Endodermal cell (in vitro differentiated cells): ENCODE results near the gene ZSWIM6. TPM values are rescaled to one million over a fixed set of nuclear protein-coding genes. Genes with fewer than 3 reads are reported as not detected.

ENCODE experiments used
- DNase-seq: peaks from one replicate; pipeline ENCODE4 v3.0.0-alpha.2; 2017
- H3K27ac ChIP-seq: 2 replicates; pipeline ENCODE4 v1.5.1; 2013; ENCODE audit warnings: mild to moderate bottlenecking, low read depth, low read length, moderate library complexity
- H3K27me3 ChIP-seq: 2 replicates; pipeline ENCODE4 v1.6.1; 2013; ENCODE audit warnings: mild to moderate bottlenecking, low read length, moderate library complexity; ENCODE audit not compliant: insufficient read depth, control insufficient read depth, poor library complexity, severe bottlenecking
- H3K36me3 ChIP-seq: 2 replicates; pipeline ENCODE4 v1.7.0; 2013; ENCODE audit warnings: mild to moderate bottlenecking, low read length, moderate library complexity; ENCODE audit not compliant: control insufficient read depth, insufficient read depth
- H3K4me1 ChIP-seq: one replicate; pipeline ENCODE4 v1.7.0; 2013; ENCODE audit warnings: low read length; ENCODE audit not compliant: control insufficient read depth, insufficient read depth
- H3K4me3 ChIP-seq: 2 replicates; pipeline ENCODE4 v1.5.1; 2013; ENCODE audit warnings: mild to moderate bottlenecking, low read length, moderate library complexity
- H3K9ac ChIP-seq: 2 replicates; pipeline ENCODE4 v1.6.1; 2013; ENCODE audit warnings: mild to moderate bottlenecking, low read length, moderate library complexity; ENCODE audit not compliant: poor library complexity, severe bottlenecking; ENCODE audit errors: extremely low read depth
- H3K9me3 ChIP-seq: 2 replicates; pipeline ENCODE4 v1.6.1; 2013; ENCODE audit warnings: mild to moderate bottlenecking, low read length, moderate library complexity; ENCODE audit not compliant: control insufficient read depth
- H3K27ac Mint-ChIP-seq: 2 replicates; pipeline ENCODE4 v1.8.0; 2020; ENCODE audit warnings: mixed read lengths
- H3K27me3 Mint-ChIP-seq: 2 replicates; pipeline ENCODE4 v1.8.0; 2021; ENCODE audit warnings: mild to moderate bottlenecking, mixed read lengths; ENCODE audit not compliant: insufficient read depth
- H3K36me3 Mint-ChIP-seq: 2 replicates; pipeline ENCODE4 v1.8.0; 2020; ENCODE audit warnings: low read depth, mixed read lengths
- H3K4me1 Mint-ChIP-seq: 2 replicates; pipeline ENCODE4 v1.8.0; 2020; ENCODE audit warnings: mixed read lengths
- H3K4me3 Mint-ChIP-seq: 2 replicates; pipeline ENCODE4 v1.8.0; 2020; ENCODE audit warnings: mild to moderate bottlenecking, moderate library complexity, mixed read lengths
- H3K9me3 Mint-ChIP-seq: 2 replicates; pipeline ENCODE4 v1.8.0; 2020; ENCODE audit warnings: mild to moderate bottlenecking, mixed read lengths
- whole genome bisulfite sequencing, 2 experiments: methylation state at CpG; one replicate each; pipeline versions ENCODE4 v1.1.5 to v1.1.7; 2013; ENCODE audit warnings: missing lambda C conversion rate in 2 of 2, mixed read lengths in 1 of 2; ENCODE audit not compliant: insufficient coverage in 1 of 2, insufficient read length in 1 of 2; 5-methylcytosine and 5-hydroxymethylcytosine counted together
- total RNA-seq, 2 donors: library from RNA; stranded (reverse); fragmentation: NEBNext Ultra II Directional in 1 of 2; extraction: Animal tissue kit (Norgen Biotek cat#: 25700) in 1 of 2; gene quantifications; 2 replicates in 1 of 2; 3 replicates in 1 of 2; pipeline ENCODE4 v1.2.1, GENCODE V29; 2021
- TF ChIP-seq, protein P1 (sequence below): fragments of 200-600 bp; sonication (generic); conservative IDR thresholded peaks from 2 replicates; pipeline ENCODE4 v1.5.0; 2021; ENCODE audit warnings: antibody characterized with exemption, mild to moderate bottlenecking

The ZSWIM6 gene
- total RNA-seq, 2 donors from 2014 or later, result 18.1 to 18.8 TPM

DNA sequence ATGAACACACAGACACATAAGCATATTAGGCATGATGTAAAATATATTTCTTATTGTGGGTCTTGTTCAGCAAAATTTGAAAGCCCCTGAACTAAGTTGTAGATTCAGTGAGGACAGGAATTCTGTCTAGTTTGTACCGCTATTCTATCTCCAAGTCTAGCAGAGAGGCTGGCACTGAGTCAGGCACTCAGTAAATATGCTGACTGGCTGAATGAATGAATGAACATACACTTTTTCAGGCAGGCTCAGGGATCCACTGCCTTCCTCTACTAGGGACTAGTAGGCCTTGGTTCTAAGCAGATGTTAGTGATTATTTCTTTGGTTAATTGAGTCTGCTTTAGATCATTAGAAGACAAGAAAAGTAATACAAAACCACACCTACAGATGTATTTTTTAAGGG lies 157.5 kb downstream of the ZSWIM6 start:
- 97 to 100% methylated on average over 1 of the region's 1 CpG for WGBS, 2 experiments
- Mint-ChIP-seq H3K4me1 (peaks cover 2% of the 10 kb centered on the region), H3K4me3 (no peak overlapping the region), H3K27me3 (no peaks in the 10 kb centered on the region), H3K9me3 (no peaks in the 10 kb centered on the region), H3K36me3 (peaks cover 8% of the 10 kb centered on the region), H3K27ac (no peak overlapping the region)
- Histone ChIP-seq H3K9ac (no peak overlapping the region), H3K4me1 (no peaks in the 10 kb centered on the region), H3K9me3 (no peaks in the 10 kb centered on the region), H3K4me3 (no peak overlapping the region), H3K36me3 (peaks cover 6% of the 10 kb centered on the region), H3K27ac (no peak overlapping the region), H3K27me3 (no peaks in the 10 kb centered on the region)
- TF ChIP-seq, protein P1, sequence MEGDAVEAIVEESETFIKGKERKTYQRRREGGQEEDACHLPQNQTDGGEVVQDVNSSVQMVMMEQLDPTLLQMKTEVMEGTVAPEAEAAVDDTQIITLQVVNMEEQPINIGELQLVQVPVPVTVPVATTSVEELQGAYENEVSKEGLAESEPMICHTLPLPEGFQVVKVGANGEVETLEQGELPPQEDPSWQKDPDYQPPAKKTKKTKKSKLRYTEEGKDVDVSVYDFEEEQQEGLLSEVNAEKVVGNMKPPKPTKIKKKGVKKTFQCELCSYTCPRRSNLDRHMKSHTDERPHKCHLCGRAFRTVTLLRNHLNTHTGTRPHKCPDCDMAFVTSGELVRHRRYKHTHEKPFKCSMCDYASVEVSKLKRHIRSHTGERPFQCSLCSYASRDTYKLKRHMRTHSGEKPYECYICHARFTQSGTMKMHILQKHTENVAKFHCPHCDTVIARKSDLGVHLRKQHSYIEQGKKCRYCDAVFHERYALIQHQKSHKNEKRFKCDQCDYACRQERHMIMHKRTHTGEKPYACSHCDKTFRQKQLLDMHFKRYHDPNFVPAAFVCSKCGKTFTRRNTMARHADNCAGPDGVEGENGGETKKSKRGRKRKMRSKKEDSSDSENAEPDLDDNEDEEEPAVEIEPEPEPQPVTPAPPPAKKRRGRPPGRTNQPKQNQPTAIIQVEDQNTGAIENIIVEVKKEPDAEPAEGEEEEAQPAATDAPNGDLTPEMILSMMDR, result no peak
- no peak for DNase-seq

DNA sequence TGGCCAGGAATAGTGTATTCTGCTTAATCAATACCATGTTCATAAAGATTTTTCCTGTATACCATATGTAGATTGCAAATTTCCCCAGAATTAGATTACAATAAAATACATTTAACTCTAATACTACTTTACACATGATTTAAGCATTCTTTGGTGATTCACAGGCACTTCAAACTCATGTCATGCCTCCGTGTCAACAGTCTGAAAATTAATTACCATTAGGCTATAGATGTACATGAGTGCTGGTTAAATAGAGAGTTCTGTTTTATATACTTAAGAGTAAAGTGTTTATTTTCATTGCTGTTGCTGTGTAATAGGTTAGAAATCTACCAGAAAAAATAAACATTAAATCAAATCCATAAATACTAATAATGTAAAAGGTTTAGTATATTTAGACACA lies 159.8 kb downstream of the ZSWIM6 start:
- 100% methylated on average over 1 of the region's 1 CpG for whole genome bisulfite sequencing, 2 experiments
- no peak overlapping the region for H3K4me3 ChIP-seq
- no peaks in the 10 kb centered on the region for H3K27me3 ChIP-seq
- no peak overlapping the region for H3K27ac ChIP-seq
- no peaks in the 10 kb centered on the region for H3K9me3 Mint-ChIP-seq
- no peaks in the 10 kb centered on the region for H3K9me3 ChIP-seq
- no peak overlapping the region for H3K4me3 Mint-ChIP-seq
- no peaks in the 10 kb centered on the region for H3K27me3 Mint-ChIP-seq
- TF ChIP-seq, protein P1, result no peak
- H3K4me1 Mint-ChIP-seq, result peaks cover 2% of the 10 kb centered on the region
- peaks cover 11% of the 10 kb centered on the region for H3K36me3 ChIP-seq
- H3K4me1 ChIP-seq, result no peaks in the 10 kb centered on the region
- H3K9ac ChIP-seq, result no peak overlapping the region
- no peak overlapping the region for H3K27ac Mint-ChIP-seq
- DNase-seq, result no peak
- peaks cover 13% of the 10 kb centered on the region for H3K36me3 Mint-ChIP-seq

DNA sequence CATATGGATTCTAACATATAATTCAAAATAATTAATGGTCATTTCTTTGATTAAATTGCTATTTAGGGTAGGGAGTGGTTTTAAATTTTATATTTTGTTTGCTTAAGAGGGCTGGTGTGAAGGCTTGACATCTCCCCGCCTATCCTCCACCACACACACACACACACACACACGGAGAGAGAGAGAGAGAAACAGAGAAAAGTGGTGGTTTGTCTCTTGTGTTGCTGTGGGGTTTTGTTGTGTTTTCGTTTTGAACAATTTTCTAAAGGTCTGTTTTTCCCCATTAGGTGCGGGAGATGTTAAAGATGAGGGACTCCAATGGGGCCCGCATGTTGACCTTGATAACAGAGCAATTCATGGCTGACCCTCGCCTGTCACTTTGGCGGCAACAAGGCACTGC lies 161.9 kb downstream of the ZSWIM6 start:
- Mint-ChIP-seq H3K4me1 (peaks cover 2% of the 10 kb centered on the region), H3K9me3 (no peaks in the 10 kb centered on the region), H3K36me3 (peaks cover 13% of the 10 kb centered on the region), H3K27me3 (no peaks in the 10 kb centered on the region), H3K4me3 (no peak overlapping the region), H3K27ac (no peak overlapping the region)
- DNase-seq, result no peak
- no peak overlapping the region for H3K9ac ChIP-seq
- no peak overlapping the region for H3K27ac ChIP-seq
- WGBS, 2 experiments, result 87 to 100% methylated on average over 2 to 5 of the region's 7 CpGs
- no peaks in the 10 kb centered on the region for H3K4me1 ChIP-seq
- peaks cover 17% of the 10 kb centered on the region for H3K36me3 ChIP-seq
- TF ChIP-seq, protein P1, result no peak
- H3K27me3 ChIP-seq, result no peaks in the 10 kb centered on the region
- no peak overlapping the region for H3K4me3 ChIP-seq
- H3K9me3 ChIP-seq, result no peaks in the 10 kb centered on the region
